ENCODE data around the gene IDH3B.

Gene IDH3B

GRCh38 chr20:2612073-2612472 is 51.9 kb downstream of the IDH3B start:
- DNase-seq = no peak

DNA sequence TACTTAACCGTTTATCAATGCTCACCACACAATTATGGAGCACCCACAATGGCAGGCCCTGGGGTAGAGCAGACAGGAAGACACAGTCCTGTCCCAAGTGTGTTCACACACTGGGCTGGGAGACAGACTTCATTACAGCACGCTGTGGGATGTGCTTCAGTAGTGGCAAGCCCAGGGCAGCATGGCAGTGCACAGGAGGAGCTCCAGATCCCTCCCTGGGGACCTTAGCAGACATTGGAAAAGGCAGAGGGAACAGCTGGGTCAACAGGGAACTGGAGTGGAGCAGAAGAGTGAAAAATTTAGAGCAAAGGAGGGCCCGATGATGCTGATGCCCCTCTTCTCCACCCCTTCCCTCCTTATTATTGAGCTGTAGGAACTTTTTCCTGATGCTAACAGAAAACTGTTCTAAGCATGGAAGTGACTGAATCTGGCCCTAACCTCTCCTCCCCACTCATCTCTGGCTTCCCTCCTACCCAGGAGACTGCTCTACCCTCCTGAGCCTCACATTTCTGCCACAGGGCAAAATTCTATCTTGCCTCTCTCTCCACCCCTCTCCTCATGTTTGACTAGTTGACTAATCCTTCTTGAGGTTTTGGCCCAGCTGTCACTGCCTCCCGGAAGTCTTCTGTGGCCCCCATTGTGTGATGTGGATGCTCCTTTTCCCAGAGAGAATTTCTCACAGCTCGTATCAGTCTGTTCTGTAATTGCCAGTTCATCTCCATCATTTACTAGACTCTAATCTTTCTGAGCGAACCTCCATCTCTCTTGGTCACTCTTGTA is 52.9 kb downstream of the IDH3B start:
- DNase-seq = no peak

- DNase-seq = no peak
Observed at GRCh38 chr20:2610326-2610725, 53.7 kb downstream of the IDH3B start.
